ENCODE data around the gene NEURL1B.
"Not testable (repeated sequence)": the region's sequence is repeated elsewhere in the genome, so short reads cannot be mapped to it uniquely, and the experiment has no call there.

DNA sequence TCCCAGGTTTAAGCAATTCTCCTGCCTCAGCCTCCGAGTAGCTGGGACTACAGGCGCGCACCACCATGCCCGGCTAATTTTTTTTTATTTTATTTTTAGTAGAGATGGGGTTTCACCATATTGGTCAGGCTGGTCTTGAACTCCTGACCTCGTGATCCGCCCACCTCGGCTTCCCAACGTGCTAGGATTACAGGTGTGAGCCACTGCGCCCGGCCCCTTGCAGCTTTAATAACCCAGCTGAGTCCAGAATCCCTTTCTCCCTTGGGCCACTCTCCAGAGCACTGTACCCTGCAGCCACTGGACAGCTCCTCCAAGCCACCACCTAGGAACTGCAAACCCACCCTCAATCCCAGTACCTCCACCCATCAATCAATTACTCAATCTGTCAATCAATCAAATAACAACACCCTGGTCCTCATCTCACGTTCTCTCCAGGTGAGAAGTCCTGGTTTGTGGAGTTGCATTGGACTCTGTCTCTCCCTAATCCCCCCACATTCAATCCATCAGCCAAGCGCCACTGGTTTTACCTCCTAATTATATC is 70.3 kb downstream of the NEURL1B start:
- TF ChIP-seq, protein P1, sequence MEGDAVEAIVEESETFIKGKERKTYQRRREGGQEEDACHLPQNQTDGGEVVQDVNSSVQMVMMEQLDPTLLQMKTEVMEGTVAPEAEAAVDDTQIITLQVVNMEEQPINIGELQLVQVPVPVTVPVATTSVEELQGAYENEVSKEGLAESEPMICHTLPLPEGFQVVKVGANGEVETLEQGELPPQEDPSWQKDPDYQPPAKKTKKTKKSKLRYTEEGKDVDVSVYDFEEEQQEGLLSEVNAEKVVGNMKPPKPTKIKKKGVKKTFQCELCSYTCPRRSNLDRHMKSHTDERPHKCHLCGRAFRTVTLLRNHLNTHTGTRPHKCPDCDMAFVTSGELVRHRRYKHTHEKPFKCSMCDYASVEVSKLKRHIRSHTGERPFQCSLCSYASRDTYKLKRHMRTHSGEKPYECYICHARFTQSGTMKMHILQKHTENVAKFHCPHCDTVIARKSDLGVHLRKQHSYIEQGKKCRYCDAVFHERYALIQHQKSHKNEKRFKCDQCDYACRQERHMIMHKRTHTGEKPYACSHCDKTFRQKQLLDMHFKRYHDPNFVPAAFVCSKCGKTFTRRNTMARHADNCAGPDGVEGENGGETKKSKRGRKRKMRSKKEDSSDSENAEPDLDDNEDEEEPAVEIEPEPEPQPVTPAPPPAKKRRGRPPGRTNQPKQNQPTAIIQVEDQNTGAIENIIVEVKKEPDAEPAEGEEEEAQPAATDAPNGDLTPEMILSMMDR (tag by site-specific recombination; IDR thresholded peaks at IDR 0.05): not testable (repeated sequence)
- TF ChIP-seq ZNF350 (tag by site-specific recombination; IDR thresholded peaks at IDR 0.05); ZNF830 (tag by site-specific recombination; IDR thresholded peaks at IDR 0.05; ENCODE audit: low read depth); ZNF629 (tag by site-specific recombination; IDR thresholded peaks at IDR 0.05); KLF9 (tag by site-specific recombination; IDR thresholded peaks at IDR 0.05; ENCODE audit: low read depth); ZNF239 (tag by site-specific recombination; IDR thresholded peaks at IDR 0.05); TCF7L2 (IDR thresholded peaks at IDR 0.05; ENCODE audit: borderline replicate concordance, low read depth, low read length); ZEB2 (tag by site-specific recombination; IDR thresholded peaks at IDR 0.05); ZNF10 (tag by site-specific recombination; IDR thresholded peaks at IDR 0.05); ZNF184 (tag by site-specific recombination; IDR thresholded peaks at IDR 0.05); GFI1B (tag by site-specific recombination; IDR thresholded peaks at IDR 0.05): not testable (repeated sequence)
- TF ChIP-seq, protein P2, sequence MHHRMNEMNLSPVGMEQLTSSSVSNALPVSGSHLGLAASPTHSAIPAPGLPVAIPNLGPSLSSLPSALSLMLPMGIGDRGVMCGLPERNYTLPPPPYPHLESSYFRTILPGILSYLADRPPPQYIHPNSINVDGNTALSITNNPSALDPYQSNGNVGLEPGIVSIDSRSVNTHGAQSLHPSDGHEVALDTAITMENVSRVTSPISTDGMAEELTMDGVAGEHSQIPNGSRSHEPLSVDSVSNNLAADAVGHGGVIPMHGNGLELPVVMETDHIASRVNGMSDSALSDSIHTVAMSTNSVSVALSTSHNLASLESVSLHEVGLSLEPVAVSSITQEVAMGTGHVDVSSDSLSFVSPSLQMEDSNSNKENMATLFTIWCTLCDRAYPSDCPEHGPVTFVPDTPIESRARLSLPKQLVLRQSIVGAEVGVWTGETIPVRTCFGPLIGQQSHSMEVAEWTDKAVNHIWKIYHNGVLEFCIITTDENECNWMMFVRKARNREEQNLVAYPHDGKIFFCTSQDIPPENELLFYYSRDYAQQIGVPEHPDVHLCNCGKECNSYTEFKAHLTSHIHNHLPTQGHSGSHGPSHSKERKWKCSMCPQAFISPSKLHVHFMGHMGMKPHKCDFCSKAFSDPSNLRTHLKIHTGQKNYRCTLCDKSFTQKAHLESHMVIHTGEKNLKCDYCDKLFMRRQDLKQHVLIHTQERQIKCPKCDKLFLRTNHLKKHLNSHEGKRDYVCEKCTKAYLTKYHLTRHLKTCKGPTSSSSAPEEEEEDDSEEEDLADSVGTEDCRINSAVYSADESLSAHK (tag by site-specific recombination; IDR thresholded peaks at IDR 0.05): not testable (repeated sequence)
- TF ChIP-seq, protein P3, sequence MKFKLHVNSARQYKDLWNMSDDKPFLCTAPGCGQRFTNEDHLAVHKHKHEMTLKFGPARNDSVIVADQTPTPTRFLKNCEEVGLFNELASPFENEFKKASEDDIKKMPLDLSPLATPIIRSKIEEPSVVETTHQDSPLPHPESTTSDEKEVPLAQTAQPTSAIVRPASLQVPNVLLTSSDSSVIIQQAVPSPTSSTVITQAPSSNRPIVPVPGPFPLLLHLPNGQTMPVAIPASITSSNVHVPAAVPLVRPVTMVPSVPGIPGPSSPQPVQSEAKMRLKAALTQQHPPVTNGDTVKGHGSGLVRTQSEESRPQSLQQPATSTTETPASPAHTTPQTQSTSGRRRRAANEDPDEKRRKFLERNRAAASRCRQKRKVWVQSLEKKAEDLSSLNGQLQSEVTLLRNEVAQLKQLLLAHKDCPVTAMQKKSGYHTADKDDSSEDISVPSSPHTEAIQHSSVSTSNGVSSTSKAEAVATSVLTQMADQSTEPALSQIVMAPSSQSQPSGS (tag by site-specific recombination; IDR thresholded peaks at IDR 0.05; ENCODE audit: low read depth): not testable (repeated sequence)
- TF ChIP-seq, protein P4, sequence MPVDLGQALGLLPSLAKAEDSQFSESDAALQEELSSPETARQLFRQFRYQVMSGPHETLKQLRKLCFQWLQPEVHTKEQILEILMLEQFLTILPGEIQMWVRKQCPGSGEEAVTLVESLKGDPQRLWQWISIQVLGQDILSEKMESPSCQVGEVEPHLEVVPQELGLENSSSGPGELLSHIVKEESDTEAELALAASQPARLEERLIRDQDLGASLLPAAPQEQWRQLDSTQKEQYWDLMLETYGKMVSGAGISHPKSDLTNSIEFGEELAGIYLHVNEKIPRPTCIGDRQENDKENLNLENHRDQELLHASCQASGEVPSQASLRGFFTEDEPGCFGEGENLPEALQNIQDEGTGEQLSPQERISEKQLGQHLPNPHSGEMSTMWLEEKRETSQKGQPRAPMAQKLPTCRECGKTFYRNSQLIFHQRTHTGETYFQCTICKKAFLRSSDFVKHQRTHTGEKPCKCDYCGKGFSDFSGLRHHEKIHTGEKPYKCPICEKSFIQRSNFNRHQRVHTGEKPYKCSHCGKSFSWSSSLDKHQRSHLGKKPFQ (tag by site-specific recombination; IDR thresholded peaks at IDR 0.05): not testable (repeated sequence)
